Measurements from ENCODE around the gene SSR1. TPM values are rescaled to one million over a fixed set of nuclear protein-coding genes. Genes with fewer than 3 reads are reported as not detected.
A peak's percentile ranks its signal among the peaks of the same experiment; 100 is the strongest.

SSR1 gene
- total and polyA plus RNA-seq, 2 of the 13 experiments (the other 11 are each of a cell fraction or from before 2014, with no cell fraction given): 203 to 243 TPM

DNA sequence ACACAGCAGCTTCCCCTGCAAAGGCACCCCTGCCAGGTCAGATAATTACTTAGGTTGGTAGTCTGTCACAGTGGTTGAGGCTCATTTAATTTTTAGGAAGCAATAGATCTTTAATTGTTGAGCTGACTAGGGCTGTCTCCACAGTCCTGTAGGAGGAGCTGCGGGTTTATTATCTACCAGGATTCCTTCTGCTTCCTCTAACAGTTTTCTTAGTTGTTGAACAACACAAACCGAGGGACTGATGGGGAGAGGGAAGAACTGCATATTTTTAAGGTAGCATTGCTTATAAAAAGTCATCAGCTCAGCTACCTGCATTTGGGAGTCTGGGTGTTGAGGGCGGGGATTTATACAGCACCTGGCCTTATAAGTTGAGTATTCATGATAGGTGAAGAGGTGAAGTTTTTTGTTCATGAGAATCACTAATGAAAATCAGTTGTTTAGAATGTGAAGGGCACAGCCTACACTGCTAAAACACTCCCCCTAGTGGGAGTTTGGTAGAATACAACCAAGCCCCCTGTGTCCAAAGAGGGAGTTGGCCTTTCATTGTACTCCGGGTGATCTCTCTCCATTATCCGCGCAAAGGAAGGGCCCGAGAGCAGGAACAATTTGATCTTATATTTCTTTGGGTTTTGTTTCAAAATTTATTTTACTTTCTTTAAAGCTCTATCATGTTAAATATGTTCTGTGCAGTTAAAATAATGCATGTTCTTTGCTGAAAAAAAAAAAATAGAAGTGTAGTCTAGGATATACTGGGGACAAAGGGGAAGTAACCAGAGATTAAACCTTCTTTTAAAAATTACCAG lies 69.6 kb downstream of the SSR1 start (continued):
- TF ChIP-seq, protein P1, sequence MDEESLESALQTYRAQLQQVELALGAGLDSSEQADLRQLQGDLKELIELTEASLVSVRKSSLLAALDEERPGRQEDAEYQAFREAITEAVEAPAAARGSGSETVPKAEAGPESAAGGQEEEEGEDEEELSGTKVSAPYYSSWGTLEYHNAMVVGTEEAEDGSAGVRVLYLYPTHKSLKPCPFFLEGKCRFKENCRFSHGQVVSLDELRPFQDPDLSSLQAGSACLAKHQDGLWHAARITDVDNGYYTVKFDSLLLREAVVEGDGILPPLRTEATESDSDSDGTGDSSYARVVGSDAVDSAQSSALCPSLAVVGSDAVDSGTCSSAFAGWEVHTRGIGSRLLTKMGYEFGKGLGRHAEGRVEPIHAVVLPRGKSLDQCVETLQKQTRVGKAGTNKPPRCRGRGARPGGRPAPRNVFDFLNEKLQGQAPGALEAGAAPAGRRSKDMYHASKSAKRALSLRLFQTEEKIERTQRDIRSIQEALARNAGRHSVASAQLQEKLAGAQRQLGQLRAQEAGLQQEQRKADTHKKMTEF (CRISPR knock-in tag; IDR thresholded peaks at IDR 0.05): 0 out of 2 replicates have a peak, but pooled peaks have one; percentile 35
- TF ChIP-seq POLR2AphosphoS2 (IDR thresholded peaks at IDR 0.05; ENCODE audit: low read depth, low read length) (no peak), TBX2 (CRISPR knock-in tag; IDR thresholded peaks at IDR 0.05; ENCODE audit: borderline replicate concordance) (0 out of 2 replicates have a peak, but pooled peaks have one; percentile 38), ZNF138 (CRISPR knock-in tag; IDR thresholded peaks at IDR 0.05; ENCODE audit: low read depth) (no peak), ZFP37 (CRISPR knock-in tag; IDR thresholded peaks at IDR 0.05; ENCODE audit: borderline replicate concordance) (0 out of 2 replicates have a peak, but pooled peaks have one; percentile 16), RXRB (CRISPR knock-in tag; IDR thresholded peaks at IDR 0.05; ENCODE audit: borderline replicate concordance) (peak; percentile 20; the same call in 1 of the 2 replicates), ZNF878 (CRISPR knock-in tag; IDR thresholded peaks at IDR 0.05) (no peak), HNRNPL (IDR thresholded peaks at IDR 0.05; ENCODE audit: low read depth, low read length) (no peak), FOXA1 (IDR thresholded peaks at IDR 0.05) (no peak), FOXA1 (CRISPR knock-in tag; IDR thresholded peaks at IDR 0.05) (no peak), STAT5B (CRISPR knock-in tag; IDR thresholded peaks at IDR 0.05) (no peak), IKZF5 (CRISPR knock-in tag; IDR thresholded peaks at IDR 0.05) (no peak), SATB2 (CRISPR knock-in tag; IDR thresholded peaks at IDR 0.05) (no peak), ZNF570 (CRISPR knock-in tag; IDR thresholded peaks at IDR 0.05; ENCODE audit: borderline replicate concordance) (no peak), TBX3 (IDR thresholded peaks at IDR 0.05; ENCODE audit: borderline replicate concordance) (no peak), ZNF746 (CRISPR knock-in tag; IDR thresholded peaks at IDR 0.05) (no peak), ZBTB42 (CRISPR knock-in tag; IDR thresholded peaks at IDR 0.05) (no peak), HMG20A (CRISPR knock-in tag; IDR thresholded peaks at IDR 0.05; ENCODE audit: borderline replicate concordance) (no peak), ZBTB10 (CRISPR knock-in tag; IDR thresholded peaks at IDR 0.05; ENCODE audit: borderline replicate concordance) (no peak), BRCA1 (CRISPR knock-in tag; IDR thresholded peaks at IDR 0.05) (no peak), ZNF549 (CRISPR knock-in tag; IDR thresholded peaks at IDR 0.05) (no peak), ZNF446 (CRISPR knock-in tag; IDR thresholded peaks at IDR 0.05) (no peak), TAF15 (IDR thresholded peaks at IDR 0.05; ENCODE audit: low read depth, low read length, poor library complexity, severe bottlenecking) (no peak)
- TF ChIP-seq, protein P2, sequence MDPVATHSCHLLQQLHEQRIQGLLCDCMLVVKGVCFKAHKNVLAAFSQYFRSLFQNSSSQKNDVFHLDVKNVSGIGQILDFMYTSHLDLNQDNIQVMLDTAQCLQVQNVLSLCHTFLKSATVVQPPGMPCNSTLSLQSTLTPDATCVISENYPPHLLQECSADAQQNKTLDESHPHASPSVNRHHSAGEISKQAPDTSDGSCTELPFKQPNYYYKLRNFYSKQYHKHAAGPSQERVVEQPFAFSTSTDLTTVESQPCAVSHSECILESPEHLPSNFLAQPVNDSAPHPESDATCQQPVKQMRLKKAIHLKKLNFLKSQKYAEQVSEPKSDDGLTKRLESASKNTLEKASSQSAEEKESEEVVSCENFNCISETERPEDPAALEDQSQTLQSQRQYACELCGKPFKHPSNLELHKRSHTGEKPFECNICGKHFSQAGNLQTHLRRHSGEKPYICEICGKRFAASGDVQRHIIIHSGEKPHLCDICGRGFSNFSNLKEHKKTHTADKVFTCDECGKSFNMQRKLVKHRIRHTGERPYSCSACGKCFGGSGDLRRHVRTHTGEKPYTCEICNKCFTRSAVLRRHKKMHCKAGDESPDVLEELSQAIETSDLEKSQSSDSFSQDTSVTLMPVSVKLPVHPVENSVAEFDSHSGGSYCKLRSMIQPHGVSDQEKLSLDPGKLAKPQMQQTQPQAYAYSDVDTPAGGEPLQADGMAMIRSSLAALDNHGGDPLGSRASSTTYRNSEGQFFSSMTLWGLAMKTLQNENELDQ (CRISPR knock-in tag; IDR thresholded peaks at IDR 0.05; ENCODE audit: borderline replicate concordance): no peak
